ENCODE measurements around the gene PHRF1.

GRCh38 chr11:557328-558132, 18.7 kb upstream of the PHRF1 start:
- TF ChIP-seq, protein P1, sequence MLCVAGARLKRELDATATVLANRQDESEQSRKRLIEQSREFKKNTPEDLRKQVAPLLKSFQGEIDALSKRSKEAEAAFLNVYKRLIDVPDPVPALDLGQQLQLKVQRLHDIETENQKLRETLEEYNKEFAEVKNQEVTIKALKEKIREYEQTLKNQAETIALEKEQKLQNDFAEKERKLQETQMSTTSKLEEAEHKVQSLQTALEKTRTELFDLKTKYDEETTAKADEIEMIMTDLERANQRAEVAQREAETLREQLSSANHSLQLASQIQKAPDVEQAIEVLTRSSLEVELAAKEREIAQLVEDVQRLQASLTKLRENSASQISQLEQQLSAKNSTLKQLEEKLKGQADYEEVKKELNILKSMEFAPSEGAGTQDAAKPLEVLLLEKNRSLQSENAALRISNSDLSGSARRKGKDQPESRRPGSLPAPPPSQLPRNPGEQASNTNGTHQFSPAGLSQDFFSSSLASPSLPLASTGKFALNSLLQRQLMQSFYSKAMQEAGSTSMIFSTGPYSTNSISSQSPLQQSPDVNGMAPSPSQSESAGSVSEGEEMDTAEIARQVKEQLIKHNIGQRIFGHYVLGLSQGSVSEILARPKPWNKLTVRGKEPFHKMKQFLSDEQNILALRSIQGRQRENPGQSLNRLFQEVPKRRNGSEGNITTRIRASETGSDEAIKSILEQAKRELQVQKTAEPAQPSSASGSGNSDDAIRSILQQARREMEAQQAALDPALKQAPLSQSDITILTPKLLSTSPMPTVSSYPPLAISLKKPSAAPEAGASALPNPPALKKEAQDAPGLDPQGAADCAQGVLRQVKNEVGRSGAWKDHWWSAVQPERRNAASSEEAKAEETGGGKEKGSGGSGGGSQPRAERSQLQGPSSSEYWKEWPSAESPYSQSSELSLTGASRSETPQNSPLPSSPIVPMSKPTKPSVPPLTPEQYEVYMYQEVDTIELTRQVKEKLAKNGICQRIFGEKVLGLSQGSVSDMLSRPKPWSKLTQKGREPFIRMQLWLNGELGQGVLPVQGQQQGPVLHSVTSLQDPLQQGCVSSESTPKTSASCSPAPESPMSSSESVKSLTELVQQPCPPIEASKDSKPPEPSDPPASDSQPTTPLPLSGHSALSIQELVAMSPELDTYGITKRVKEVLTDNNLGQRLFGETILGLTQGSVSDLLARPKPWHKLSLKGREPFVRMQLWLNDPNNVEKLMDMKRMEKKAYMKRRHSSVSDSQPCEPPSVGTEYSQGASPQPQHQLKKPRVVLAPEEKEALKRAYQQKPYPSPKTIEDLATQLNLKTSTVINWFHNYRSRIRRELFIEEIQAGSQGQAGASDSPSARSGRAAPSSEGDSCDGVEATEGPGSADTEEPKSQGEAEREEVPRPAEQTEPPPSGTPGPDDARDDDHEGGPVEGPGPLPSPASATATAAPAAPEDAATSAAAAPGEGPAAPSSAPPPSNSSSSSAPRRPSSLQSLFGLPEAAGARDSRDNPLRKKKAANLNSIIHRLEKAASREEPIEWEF (CRISPR knock-in tag; IDR thresholded peaks at IDR 0.05) = no peak
- TF ChIP-seq ZNF134 (CRISPR knock-in tag; conservative IDR thresholded peaks at IDR 0.05) = no peak
- no peak for TF ChIP-seq GTF3C2 (IDR thresholded peaks at IDR 0.05; ENCODE audit: borderline replicate concordance, extremely low read depth, insufficient read length)
- TF ChIP-seq MYC (IDR thresholded peaks at IDR 0.05; ENCODE audit: low read depth, low read length) = no peak
- no peak for TF ChIP-seq MYC (CRISPR knock-in tag; IDR thresholded peaks at IDR 0.05; ENCODE audit: borderline replicate concordance, low read depth)
- TF ChIP-seq, protein P2, sequence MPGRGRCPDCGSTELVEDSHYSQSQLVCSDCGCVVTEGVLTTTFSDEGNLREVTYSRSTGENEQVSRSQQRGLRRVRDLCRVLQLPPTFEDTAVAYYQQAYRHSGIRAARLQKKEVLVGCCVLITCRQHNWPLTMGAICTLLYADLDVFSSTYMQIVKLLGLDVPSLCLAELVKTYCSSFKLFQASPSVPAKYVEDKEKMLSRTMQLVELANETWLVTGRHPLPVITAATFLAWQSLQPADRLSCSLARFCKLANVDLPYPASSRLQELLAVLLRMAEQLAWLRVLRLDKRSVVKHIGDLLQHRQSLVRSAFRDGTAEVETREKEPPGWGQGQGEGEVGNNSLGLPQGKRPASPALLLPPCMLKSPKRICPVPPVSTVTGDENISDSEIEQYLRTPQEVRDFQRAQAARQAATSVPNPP (IDR thresholded peaks at IDR 0.05; ENCODE audit: borderline replicate concordance, insufficient read depth, insufficient read length) = no peak
- no peak for TF ChIP-seq ATF1 (CRISPR knock-in tag; IDR thresholded peaks at IDR 0.05)
- no peak for TF ChIP-seq ATF1 (tag; IDR thresholded peaks at IDR 0.05)
- TF ChIP-seq HMG20A (CRISPR knock-in tag; conservative IDR thresholded peaks at IDR 0.05) = no peak
- TF ChIP-seq, protein P3, sequence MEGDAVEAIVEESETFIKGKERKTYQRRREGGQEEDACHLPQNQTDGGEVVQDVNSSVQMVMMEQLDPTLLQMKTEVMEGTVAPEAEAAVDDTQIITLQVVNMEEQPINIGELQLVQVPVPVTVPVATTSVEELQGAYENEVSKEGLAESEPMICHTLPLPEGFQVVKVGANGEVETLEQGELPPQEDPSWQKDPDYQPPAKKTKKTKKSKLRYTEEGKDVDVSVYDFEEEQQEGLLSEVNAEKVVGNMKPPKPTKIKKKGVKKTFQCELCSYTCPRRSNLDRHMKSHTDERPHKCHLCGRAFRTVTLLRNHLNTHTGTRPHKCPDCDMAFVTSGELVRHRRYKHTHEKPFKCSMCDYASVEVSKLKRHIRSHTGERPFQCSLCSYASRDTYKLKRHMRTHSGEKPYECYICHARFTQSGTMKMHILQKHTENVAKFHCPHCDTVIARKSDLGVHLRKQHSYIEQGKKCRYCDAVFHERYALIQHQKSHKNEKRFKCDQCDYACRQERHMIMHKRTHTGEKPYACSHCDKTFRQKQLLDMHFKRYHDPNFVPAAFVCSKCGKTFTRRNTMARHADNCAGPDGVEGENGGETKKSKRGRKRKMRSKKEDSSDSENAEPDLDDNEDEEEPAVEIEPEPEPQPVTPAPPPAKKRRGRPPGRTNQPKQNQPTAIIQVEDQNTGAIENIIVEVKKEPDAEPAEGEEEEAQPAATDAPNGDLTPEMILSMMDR (IDR thresholded peaks at IDR 0.05 in 2 of 3, conservative IDR thresholded peaks at IDR 0.05 in 1 of 3; ENCODE audit: insufficient read depth in 2 of 3, low read depth in 1 of 3, low read length in 3 of 3) = no peak
- no peak for TF ChIP-seq NR4A1 (CRISPR knock-in tag; IDR thresholded peaks at IDR 0.05)
- no peak for TF ChIP-seq NR4A1 (tag; IDR thresholded peaks at IDR 0.05)

All from K562 (cell line).